Esophagus squamous epithelium (tissue), 5 donors: ENCODE results near the gene TRAF3. TPM values are rescaled to one million over a fixed set of nuclear protein-coding genes. Genes with fewer than 3 reads are reported as not detected.
"Not testable (repeated sequence)": the region's sequence is repeated elsewhere in the genome, so short reads cannot be mapped to it uniquely, and the experiment has no call there.

Experiments used
- DNase-seq: peaks from one replicate; lab custom pipeline; 2025; lab: John Stamatoyannopoulos, UW
- H3K27ac ChIP-seq, 4 donors: fragments of 200-600 bp; sonication (generic); one replicate each; pipeline ENCODE4 v1.5.1; 2016 to 2019; ENCODE audit warnings: mild to moderate bottlenecking in 1 of 4
- H3K27me3 ChIP-seq, 4 donors: fragments of 200-600 bp; sonication (generic); 1 replicate in 3 of 4; 2 replicates in 1 of 4; pipeline versions ENCODE4 v1.5.1 to v1.6.0; 2017 to 2021; ENCODE audit warnings: antibody characterized with exemption in 1 of 4
- H3K36me3 ChIP-seq, 3 donors: fragments of 200-600 bp; sonication (generic); one replicate each; pipeline ENCODE4 v1.5.1; 2016 to 2019
- H3K4me1 ChIP-seq, 3 donors: fragments of 200-600 bp; sonication (generic); one replicate each; pipeline ENCODE4 v1.5.1; 2017 to 2019
- H3K4me3 ChIP-seq, 4 donors: fragments of 200-600 bp; sonication (generic); 1 replicate in 3 of 4; 2 replicates in 1 of 4; pipeline ENCODE4 v1.5.1; 2016 to 2019; ENCODE audit warnings: mild to moderate bottlenecking in 2 of 4, moderate library complexity in 1 of 4
- H3K9me3 ChIP-seq, 3 donors: fragments of 200-600 bp; sonication (generic); one replicate each; pipeline ENCODE4 v1.5.1; 2016 to 2019
- CTCF ChIP-seq, 6 experiments: fragments of 450-650 bp in 4 of 6; fragments of 200-600 bp in 2 of 6; sonication (generic) in 2 of 6; IDR thresholded peaks; one replicate each; pipeline ENCODE4 v1.5.1; 2016 to 2019; ENCODE audit warnings: antibody characterized with exemption in 6 of 6, mild to moderate bottlenecking in 4 of 6, moderate library complexity in 4 of 6
- POLR2A ChIP-seq, 4 donors: fragments of 450-650 bp; IDR thresholded peaks; one replicate each; pipeline ENCODE4 v1.6.1; 2017; ENCODE audit warnings: antibody characterized with exemption in 4 of 4, mild to moderate bottlenecking in 4 of 4, moderate library complexity in 3 of 4
- WGBS, 2 donors: methylation state at CpG; one replicate each; pipeline ENCODE4 v1.1.5; 2018; 5-methylcytosine and 5-hydroxymethylcytosine counted together
- intact Hi-C: fragments of 100-400 bp; cut with DNase I; formaldehyde crosslinking; loops from one replicate; pipeline ENCODE4 v1.15.0; 2022
- total RNA-seq, 4 donors: library from RNA; depleted of rRNA; stranded (reverse); fragments of >200 nt; gene quantifications; one replicate each; pipeline ENCODE4 v1.1.0, GENCODE V29; 2016
- donor health status: DM: yes; HTN: yes; CAD: no.

The TRAF3 gene
- total RNA-seq, 4 donors from 2014 or later = 11.2 to 19.3 (median 13.2) TPM

GRCh38 chr14:102833341-102833740, 56.1 kb downstream of the TRAF3 start:
- no peaks in the 10 kb centered on the region for H3K9me3 ChIP-seq
- H3K27ac ChIP-seq = no peak overlapping the region
- no peak for TF ChIP-seq POLR2A (IDR thresholded peaks at IDR 0.05)
- no peak for TF ChIP-seq CTCF (IDR thresholded peaks at IDR 0.05)
- no peaks in the 10 kb centered on the region for H3K27me3 ChIP-seq
- H3K4me3 ChIP-seq = no peak overlapping the region
- intact Hi-C loops = no loop called here
- no peak for DNase-seq
- 97 to 99% methylated on average over 7 of the region's 7 CpGs for WGBS, 2 donors
- H3K36me3 ChIP-seq = peaks cover 0 to 37% (median 0%) of the 10 kb centered on the region in 3 donors
- peaks cover 0 to 12% (median 0%) of the 10 kb centered on the region in 3 donors for H3K4me1 ChIP-seq

GRCh38 chr14:102833991-102834390, 56.7 kb downstream of the TRAF3 start:
- 90 to 96% methylated on average over 9 of the region's 9 CpGs for WGBS, 2 donors

GRCh38 chr14:102835959-102836358, 58.7 kb downstream of the TRAF3 start:
- H3K27ac ChIP-seq = no peak overlapping the region
- intact Hi-C loops = no loop called here
- no peak for DNase-seq
- TF ChIP-seq CTCF (IDR thresholded peaks at IDR 0.05) = no peak
- no peak for TF ChIP-seq POLR2A (IDR thresholded peaks at IDR 0.05)
- H3K4me3 ChIP-seq = no peak overlapping the region
- 72 to 76% methylated on average over 5 of the region's 5 CpGs for WGBS, 2 donors
- no peaks in the 10 kb centered on the region for H3K9me3 ChIP-seq
- no peaks in the 10 kb centered on the region for H3K27me3 ChIP-seq
- H3K4me1 ChIP-seq = no peaks in the 10 kb centered on the region
- peaks cover 0 to 35% (median 0%) of the 10 kb centered on the region in 3 donors for H3K36me3 ChIP-seq

More at GRCh38 chr14:102833991-102834390, 56.7 kb downstream of the TRAF3 start:
- Histone ChIP-seq H3K9me3 (no peaks in the 10 kb centered on the region), H3K4me3 (no peak overlapping the region), H3K4me1 (peaks cover 0 to 8% (median 0%) of the 10 kb centered on the region in 3 donors), H3K27ac (no peak overlapping the region), H3K36me3 (peaks cover 0 to 37% (median 0%) of the 10 kb centered on the region in 3 donors), H3K27me3 (no peaks in the 10 kb centered on the region)
- intact Hi-C loops = no loop called here
- no peak for TF ChIP-seq POLR2A (IDR thresholded peaks at IDR 0.05)
- no peak for TF ChIP-seq CTCF (IDR thresholded peaks at IDR 0.05)
- DNase-seq = no peak

- H3K27ac ChIP-seq, DNase-seq, H3K4me3 ChIP-seq, H3K9me3 ChIP-seq, H3K27me3 ChIP-seq, H3K4me1 ChIP-seq, intact Hi-C loops: not testable (repeated sequence)
- peaks cover 0 to 31% (median 0%) of the 10 kb centered on the region in 3 donors for H3K36me3 ChIP-seq
- 92 to 96% methylated on average over 5 of the region's 5 CpGs for WGBS, 2 donors
Measured at GRCh38 chr14:102837120-102837519, 59.9 kb downstream of the TRAF3 start.

GRCh38 chr14:102838501-102838900, 61.3 kb downstream of the TRAF3 start:
- peaks cover 0 to 26% (median 0%) of the 10 kb centered on the region in 3 donors for H3K36me3 ChIP-seq
- intact Hi-C loops = no loop called here
- no peaks in the 10 kb centered on the region for H3K9me3 ChIP-seq
- TF ChIP-seq POLR2A (IDR thresholded peaks at IDR 0.05) = no peak
- TF ChIP-seq CTCF (IDR thresholded peaks at IDR 0.05) = no peak
- 70 to 79% methylated on average over 4 of the region's 4 CpGs for WGBS, 2 donors
- DNase-seq = no peak
- H3K4me1 ChIP-seq = no peaks in the 10 kb centered on the region
- no peaks in the 10 kb centered on the region for H3K27me3 ChIP-seq
- H3K4me3 ChIP-seq = no peak overlapping the region
- no peak overlapping the region for H3K27ac ChIP-seq

- DNase-seq = no peak
- Histone ChIP-seq H3K4me1 (no peaks in the 10 kb centered on the region), H3K27me3 (no peaks in the 10 kb centered on the region), H3K4me3 (no peak overlapping the region), H3K27ac (no peak overlapping the region), H3K36me3 (peaks cover 0 to 18% (median 0%) of the 10 kb centered on the region in 3 donors), H3K9me3 (no peaks in the 10 kb centered on the region)
- WGBS, 2 donors = 85 to 93% methylated on average over 3 of the region's 3 CpGs
- intact Hi-C loops = no loop called here
- TF ChIP-seq POLR2A (IDR thresholded peaks at IDR 0.05) = no peak
- TF ChIP-seq CTCF (IDR thresholded peaks at IDR 0.05) = no peak
Measured at GRCh38 chr14:102840115-102840514, 62.9 kb downstream of the TRAF3 start.
